Stimulated activated CD8-positive, alpha-beta memory T cell treated with anti-CD3 and anti-CD28 coated beads, Interleukin-15, amount 100 ng/mL, for 48 hours (primary cell): Measurements from ENCODE around the gene PITPNC1.
A peak's percentile ranks its signal among the peaks of the same experiment; 100 is the strongest.
"Not testable (repeated sequence)": the region's sequence is repeated elsewhere in the genome, so short reads cannot be mapped to it uniquely, and the experiment has no call there.

ENCODE experiments used
- DNase-seq, 2 donors: peaks; one replicate each; pipeline ENCODE4 v3.0.0-alpha.2; 2020; ENCODE audit warnings: low read depth in 2 of 2

Gene PITPNC1

DNA sequence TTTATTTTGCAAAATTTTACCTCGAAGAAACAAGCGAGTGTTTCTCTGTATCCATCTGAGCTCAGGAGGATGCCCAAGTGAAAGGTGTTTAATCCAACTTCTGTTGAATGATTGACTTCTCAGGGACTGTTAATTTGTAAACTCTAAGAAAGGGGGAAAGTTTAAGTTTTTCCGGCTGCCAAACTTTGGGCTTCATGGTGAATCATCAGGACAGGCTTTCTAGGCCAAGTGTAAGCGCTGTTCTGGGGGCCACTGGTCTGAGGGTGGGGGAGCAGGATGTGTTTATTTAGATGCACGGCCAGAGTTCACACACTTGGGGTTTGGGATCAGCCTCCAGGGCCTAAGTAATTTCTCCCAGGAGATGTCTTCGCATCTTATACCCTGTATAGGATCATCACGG lies 110.4 kb downstream of the PITPNC1 start:
- no peak for DNase-seq

DNA sequence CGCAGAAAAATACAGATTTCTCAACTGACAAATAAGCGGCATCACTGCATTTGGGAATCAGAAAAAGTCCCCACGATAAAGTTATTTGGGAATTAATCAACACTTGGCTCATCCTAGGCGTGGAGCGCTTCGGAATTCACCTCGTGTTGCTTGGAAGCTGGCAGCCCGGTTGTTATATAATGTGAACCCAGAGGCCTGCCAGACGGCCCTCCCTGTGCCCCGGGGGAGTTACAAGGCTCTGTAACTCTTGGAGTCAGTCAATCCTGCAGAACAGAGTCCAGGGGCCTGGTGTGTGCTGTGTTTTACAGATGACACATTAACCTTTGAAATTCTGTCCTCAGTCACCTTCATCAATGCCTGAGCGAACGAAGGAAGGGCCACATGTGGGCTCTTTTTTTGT lies 111.1 kb downstream of the PITPNC1 start:
- no peak for DNase-seq

- DNase-seq: no peak
Observed at GRCh38 chr17:67488768-67489167, 111.7 kb downstream of the PITPNC1 start.

GRCh38 chr17:67489273-67489672 lies 112.2 kb downstream of the PITPNC1 start:
- DNase-seq: no peak

DNA sequence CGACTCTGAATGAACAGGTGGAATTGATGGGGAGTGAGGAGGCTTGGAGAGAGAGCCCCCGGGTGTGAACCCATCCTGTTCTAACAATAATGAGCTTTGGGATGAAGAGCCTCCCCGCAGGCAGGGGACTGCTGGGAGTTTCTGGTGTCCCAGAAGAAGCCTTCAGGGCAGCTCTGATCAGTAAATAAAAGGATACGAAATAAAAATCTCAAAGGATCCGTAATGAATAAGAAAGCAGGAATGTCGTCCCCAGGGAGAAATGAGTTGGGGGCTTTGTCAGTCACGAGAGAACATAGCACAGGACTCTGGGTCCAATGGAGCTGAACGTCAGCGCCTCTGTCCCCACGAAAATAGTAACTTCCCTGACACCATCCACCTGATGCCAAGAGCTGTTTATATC lies 113.4 kb downstream of the PITPNC1 start:
- no peak for DNase-seq

DNA sequence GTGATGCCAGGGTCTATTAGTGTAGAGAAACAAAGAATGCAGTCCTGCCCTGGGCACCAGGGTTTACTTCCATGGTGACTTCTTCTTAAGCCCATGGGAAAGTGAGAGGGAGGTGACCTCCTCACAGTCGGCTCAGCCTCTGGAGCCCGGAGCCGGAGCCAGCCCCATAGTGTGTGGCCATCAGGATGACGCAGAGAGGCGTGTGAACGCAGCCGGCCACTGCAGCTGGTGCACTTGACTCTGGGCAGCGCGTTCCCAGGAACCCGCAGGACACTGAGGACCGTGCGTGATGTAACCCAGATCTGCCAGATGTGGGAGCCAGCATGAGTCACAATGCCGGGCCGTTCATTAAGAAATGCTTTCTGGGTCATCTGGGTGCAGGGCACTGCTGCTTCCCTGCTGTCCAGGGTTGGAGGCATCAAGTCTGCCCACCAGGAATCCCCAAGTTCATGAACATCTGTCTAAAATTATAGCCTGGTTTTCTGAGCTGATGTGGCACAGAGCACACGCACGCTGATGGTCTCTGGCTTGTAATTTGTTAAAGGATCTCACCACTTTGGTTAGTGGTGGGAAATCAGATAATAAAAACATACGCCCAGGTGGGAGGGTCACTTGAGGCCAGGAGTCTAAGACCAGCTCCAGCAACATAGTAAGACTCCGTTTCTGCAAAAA lies 114.1 kb downstream of the PITPNC1 start:
- DNase-seq: no peak

- no peak for DNase-seq
Observed at GRCh38 chr17:67491681-67492024, 114.6 kb downstream of the PITPNC1 start.

- no peak for DNase-seq
Observed at GRCh38 chr17:67492251-67492740, 115.2 kb downstream of the PITPNC1 start.

DNA sequence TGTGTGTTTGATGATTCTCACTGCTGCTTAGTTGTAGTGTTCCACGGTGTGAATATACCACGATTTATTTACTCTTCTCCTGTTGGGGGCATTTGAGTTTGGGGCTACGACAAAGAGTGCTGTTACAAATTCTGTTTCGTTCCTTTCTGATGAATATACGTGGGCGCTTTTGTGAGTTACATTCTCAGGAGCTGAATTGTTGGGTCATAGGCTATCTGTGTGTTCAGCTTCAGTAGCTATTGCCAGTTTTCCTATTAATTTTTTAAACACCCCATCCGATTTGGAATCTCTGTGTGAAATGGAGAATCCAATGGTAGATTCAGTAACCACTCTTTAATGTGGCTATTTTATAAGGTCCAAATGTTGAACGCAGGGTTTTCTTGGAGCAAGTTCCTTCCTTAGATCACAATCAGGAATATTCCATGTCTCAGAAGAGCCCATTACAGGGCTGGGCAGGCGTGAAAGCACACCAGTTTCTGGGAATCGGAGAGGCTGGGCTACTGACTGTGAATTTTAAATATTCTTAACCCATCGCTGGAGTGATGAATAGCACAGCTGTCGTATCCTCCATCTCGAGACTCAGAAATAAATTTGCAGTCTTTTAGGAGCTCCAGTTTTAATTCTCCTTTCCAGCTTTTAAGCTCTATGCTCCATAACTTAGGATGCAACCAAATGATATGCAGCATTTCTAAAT lies 115.9 kb downstream of the PITPNC1 start:
- DNase-seq: no peak

DNA sequence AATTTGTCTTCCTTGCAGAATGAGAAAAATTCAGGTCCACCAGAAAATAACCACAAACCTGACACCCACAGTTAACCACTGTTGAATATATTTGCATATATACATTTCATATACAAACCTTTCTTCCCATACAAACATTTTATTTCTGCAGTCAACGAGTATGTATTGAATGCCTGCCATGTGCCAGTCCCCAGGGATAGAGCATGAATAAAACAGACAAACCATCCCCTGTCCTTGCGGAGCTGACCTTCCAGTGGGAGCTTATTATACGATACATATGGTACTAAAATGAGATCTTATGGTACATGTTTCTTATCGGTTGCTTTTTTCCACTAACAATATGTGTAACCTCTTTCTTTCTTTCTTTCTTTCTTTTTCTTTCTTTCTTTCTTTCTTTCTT lies 116.7 kb downstream of the PITPNC1 start:
- DNase-seq: no peak

DNA sequence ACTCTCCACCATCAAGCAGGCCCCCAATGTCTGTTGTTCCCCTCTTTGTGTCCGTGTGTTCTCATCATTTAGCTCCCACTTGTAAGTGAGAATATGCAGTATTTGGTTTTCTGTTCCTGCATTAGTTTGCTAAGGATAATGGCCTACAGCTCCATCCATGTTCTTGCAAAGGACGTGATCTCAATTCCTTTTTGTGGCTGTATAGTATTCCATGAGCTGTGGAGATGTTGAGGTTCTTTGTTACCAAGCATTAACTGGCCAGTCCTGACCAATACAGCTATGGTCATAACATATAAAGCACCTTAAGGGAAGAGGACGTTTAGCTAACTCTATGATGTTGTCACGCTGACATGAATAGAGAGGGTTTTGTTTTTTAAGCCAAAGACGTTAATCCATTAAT lies 118.5 kb downstream of the PITPNC1 start:
- not testable (repeated sequence) for DNase-seq

- no peak for DNase-seq
Observed at GRCh38 chr17:67496286-67496685, 119.2 kb downstream of the PITPNC1 start.

GRCh38 chr17:67499685-67500084 lies 122.6 kb downstream of the PITPNC1 start:
- DNase-seq: no peak

DNA sequence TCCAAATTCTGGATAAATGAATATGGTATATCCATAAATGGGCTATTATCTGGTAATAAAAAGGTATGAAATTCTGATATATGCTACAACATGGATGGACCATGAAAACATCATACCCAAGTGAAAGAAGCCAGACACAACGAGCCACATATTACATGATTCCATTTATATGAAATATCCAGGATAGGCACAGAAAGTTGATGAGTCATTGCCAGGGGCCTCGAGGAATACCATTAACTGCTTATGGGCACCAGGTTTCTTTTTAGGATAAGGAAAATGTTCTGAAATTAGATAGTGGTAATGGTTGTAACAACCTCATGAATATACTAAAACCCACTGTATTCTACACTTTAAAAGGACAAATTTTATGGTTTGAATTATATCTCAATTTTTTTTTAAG lies 123.2 kb downstream of the PITPNC1 start:
- no peak for DNase-seq

DNA sequence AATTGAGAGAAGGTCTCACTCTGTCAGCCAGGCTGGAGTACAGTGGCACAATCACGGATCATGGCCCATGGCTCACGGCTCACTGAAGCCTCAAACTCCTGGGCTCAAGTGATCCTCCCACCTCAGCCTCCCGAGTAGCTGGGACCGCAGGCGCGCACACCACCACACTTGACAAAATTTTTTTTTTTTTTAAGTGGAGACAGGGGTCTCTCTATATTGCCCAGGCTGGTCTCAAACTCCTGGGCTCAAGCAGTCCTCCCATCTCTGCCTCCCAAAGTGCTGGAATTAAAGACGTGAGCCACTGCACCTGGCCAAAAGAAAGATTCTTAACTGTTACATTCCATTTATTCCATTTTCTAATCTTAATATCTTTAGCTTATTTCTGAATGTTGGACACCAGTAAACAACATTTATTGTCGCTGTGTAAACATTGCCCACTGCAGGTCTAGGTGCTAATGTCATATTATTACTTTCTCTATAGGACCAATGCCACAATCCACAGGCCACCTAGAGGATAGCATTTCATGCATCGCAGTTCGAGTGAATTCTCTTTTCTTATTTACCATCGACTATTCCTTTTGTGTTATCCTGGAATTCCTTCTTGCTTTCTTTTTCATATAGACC lies 123.7 kb downstream of the PITPNC1 start:
- DNase-seq: no peak

- DNase-seq: no peak
Observed at GRCh38 chr17:67502151-67502550, 125.1 kb downstream of the PITPNC1 start.

GRCh38 chr17:67503184-67503583 lies 126.1 kb downstream of the PITPNC1 start:
- DNase-seq: peak in 1 of 2 donors; percentile 30

GRCh38 chr17:67503739-67504138 lies 126.7 kb downstream of the PITPNC1 start:
- DNase-seq: no peak

DNA sequence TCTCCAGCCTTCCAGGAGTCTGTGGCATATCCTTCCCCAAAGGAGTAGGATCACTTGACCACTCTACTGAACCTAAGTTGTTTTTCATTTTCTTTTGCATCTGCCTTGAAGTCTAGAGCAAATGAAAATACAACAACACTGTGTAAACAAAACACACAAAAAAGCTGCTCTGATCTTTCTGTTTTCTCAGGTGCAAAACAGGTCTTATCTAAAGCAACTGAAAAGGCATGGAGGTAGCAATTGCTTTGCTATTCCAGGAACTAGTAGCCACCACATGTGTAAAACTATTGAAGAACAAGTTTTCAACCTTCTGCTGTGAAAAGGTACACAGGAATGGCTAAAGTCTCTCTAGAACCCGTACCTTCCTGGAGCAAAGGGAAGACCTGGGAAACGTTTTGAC lies 127.1 kb downstream of the PITPNC1 start:
- no peak for DNase-seq

DNA sequence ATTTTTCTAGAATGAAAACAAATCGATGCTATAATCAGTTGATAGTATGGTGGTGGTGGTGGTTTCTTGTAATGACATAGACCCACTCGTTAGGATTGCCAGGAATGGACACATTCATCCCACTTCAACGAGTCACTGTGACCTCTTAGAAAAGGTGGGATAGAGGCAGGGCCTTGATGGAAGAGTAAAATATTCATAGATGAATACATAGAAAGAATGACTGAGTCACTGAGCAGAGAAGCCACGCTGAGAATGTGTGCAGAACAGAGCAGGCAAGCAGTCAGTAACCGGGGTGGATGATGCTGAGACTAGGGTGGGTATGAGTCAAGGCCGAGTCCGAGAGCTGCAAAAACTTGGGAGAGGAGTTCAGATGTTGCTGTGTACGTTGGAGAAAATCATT lies 129.9 kb downstream of the PITPNC1 start:
- DNase-seq: no peak

- DNase-seq: no peak
Observed at GRCh38 chr17:67509390-67510287, 132.6 kb downstream of the PITPNC1 start.

GRCh38 chr17:67511012-67511411 lies 133.9 kb downstream of the PITPNC1 start:
- DNase-seq: no peak
